Fibroblast of gingiva (primary cell): Measurements from ENCODE around the gene SLC35A4.

Experiments used
- DNase-seq: peaks from one replicate; pipeline ENCODE4 v3.0.0-alpha.2; 2011; ENCODE audit warnings: low read depth

SLC35A4 gene, protein sequence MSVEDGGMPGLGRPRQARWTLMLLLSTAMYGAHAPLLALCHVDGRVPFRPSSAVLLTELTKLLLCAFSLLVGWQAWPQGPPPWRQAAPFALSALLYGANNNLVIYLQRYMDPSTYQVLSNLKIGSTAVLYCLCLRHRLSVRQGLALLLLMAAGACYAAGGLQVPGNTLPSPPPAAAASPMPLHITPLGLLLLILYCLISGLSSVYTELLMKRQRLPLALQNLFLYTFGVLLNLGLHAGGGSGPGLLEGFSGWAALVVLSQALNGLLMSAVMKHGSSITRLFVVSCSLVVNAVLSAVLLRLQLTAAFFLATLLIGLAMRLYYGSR

DNA sequence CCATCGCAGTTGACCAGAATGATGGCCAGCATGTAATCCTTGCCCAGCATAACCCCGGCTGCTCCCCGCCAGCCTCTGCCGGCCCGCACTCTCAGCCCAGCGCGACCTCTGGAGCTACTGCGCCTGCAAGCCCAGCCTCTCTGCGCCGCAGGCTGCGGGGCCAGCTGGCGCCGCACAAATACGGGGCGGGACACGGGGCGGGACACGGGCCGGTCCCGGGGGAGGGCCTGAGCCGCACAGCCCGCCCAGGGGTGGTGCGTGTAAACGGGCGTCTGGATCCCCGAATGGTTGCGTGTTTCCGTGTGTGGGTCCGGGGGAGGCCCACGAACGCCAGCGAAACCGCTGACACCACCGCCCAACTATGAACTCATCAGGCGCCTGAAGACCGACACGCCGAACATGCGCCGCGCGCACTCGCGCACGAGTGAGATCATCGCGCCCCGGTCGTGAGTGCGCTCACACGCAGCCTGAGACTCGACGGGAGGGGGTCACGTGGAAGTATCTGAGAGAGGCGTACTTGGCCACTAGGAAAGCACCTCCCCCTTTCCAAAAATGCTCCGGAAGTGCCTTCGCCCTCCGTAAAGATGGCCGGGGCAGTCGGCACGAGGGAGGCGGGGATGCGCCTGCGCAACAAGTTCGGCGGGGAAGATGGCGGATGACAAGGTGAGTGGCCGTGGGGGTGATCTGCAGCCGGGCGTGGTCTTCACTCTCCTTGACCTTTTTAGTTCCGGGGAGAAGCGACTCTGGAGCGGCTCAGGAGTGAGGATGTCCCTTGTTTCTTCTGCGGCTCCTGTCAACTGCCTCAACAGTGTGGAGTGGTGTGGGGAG, at the start of gene SLC35A4, which contains the start of gene APBB3:
Gene SLC35A4, plus strand, starts transcription at position 633 of the 828 bp plus-strand sequence. CDS start 2,342 bp downstream, outside the sequence.
Gene APBB3, minus strand, starts transcription at position 403 of the 828 bp plus-strand sequence. Its CDS starts 353 bp downstream, at position 50.
- peak; percentile 100 for DNase-seq

DNA sequence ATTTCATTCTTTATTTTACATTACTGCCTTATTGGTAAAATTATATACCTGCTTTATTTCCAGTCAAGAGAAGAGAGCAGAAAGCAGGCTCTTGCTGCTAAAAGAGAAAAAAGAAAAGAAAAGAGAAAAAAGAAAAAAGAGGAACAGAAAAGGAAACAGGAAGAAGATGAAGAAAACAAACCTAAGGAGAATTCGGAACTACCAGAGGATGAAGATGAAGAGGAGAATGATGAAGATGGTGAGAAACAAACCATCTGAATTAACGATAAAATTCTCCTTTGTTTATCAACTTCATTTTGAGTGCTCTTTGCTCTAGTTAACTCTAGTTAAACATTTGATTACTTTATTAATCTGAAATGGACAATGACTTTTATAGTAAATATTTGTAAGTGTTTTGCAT, 40.6 kb upstream of the SLC35A4 start:
- DNase-seq: no peak

DNA sequence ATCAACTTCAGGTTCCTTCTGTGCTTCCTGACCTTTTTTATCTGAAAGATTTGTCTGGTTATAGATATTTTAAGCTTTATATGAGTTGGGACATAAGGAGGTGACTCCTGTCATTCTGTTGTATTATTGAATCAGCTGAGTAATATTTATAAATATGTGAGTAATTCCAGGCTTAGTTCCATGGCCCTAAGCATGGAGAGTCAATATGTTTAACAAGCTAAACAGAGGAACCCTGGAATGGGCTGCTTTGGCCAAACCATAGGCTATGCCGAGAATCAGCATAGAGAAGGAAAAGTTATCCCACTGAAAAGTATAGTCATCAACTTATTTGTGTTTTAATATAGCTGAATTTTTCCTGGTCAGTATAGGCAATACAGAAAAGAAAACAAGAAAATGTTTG, 24.4 kb upstream of the SLC35A4 start:
- DNase-seq: no peak

DNA sequence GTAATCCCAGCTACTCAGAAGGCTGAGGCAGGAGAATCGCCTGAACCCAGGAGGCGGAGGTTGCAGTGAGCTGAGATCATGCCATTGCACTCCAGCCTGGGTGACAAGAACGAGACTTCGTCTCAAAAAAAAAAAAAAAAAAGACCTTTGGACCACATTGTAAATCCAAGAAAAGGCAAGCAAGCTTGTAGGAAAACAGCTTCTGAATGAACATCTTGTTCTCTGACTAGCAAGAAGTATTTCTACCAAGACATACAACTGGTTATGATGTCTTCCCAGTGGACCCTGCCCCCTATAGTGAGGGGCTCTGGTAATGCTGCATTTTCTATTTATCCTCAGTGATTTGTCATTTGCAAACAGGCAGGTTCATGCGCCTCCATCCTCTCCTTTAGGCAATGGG, 21.7 kb upstream of the SLC35A4 start:
- DNase-seq: no peak

DNA sequence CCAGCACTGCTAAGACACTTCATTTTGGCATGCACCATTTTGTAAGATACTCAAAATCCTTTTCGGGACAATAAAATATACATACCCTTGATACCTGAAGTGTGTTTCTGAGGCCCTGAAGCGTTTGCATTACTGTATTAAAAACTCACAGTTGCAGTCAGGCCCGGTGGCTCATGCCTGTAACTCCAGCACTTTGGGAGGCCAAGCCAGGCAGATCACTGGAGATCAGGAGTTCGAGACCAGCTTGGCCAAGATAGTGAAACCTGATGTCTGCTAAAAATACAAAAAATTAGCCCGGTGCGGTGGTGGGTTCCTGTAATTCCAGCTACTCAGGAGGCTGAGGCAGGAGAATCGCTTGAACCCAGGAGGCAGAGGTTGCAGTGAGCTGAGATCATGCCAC, 19.6 kb upstream of the SLC35A4 start:
- no peak for DNase-seq

DNA sequence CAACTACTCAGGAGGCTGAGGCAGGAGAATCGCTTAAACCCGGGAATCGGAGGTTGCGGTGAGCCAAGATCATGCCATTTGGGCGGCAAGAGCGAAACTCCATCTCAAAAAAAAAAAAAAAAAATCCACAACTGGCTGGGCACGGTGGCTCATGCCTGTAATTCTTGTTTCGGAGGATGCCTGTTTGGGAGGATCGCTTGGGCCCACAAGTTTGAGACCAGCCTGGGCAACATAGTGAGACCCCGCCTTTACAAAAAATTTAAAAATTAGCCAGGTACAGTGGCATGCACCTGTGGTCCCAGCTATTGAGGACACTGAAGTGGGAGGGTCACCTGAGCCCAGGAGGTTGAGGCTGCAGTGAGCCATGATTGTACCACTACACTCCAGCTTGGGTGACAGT, 19.0 kb upstream of the SLC35A4 start:
- DNase-seq: no peak

DNA sequence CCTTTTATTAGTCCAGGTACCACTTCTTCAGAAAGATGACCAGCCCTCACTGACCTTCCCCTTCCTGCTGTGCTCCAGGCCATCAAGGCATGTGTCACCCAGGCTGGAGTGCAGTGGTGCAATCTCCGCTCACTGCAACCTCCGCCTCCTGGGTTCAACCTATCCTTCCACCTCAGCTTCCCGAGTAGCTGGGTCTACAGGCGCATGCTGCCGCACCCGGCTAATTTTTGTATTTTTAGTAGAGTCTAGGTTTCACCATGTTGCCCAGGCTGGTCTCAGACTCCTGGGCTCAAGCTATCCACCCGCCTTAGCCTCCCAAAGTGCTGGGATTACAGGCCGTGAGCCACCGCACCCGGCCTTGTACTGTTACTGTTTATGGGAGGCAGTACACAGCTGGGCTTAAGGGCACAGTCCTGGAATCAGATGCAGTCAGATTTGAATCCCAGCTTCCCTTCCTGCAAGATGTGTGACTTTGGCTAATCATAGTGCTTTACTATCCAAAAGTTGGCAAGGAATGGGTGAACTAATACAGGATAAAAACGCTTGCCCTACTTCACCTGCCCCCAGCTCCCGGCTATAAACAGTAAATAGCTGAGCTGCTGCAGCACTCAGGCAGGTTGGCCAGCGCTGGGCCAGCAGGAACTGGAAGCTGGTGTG, 17.6 kb upstream of the SLC35A4 start:
- DNase-seq: no peak

DNA sequence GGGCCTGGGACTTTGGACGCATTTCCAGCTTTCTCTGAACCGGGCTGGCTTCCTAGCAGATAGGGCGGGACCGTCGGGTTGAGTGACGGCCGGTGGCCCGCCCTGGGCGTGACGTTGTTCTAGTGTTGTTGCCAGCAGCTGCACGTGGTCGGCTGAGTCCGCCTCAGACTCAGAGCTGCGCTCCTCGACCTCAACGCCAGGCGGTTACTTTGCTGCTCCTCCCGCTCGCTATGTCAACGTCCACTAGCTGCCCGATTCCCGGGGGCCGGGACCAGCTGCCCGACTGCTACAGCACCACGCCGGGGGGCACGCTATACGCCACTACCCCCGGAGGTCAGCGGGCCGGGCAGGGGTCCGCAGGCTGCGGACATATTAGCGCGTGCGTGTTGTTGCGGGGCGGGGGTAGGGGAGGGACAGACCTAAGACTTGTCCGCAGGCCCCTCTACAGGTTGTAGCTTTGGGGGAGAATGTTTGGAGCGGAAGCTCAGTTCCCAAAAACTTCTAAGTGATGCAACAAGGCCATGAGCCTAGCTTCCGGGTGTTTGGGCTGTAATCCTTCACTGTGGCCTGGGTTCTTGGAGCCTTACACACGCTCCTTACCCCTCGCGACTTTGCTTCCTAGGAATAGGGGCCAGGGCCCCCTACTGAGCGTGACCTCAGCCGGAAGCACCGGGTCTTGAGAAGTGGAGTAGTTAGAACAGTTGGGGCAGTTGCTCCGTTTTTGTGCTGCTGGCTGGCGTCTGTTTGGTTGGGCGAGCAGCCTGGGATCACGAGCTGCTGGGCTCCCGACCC, 16.9 kb upstream of the SLC35A4 start, which contains the start of gene EIF4EBP3:
Gene EIF4EBP3, plus strand, starts transcription at position 155 of the 792 bp plus-strand sequence. Its CDS starts 76 bp downstream, at position 231.
- peak; percentile 96 for DNase-seq

DNA sequence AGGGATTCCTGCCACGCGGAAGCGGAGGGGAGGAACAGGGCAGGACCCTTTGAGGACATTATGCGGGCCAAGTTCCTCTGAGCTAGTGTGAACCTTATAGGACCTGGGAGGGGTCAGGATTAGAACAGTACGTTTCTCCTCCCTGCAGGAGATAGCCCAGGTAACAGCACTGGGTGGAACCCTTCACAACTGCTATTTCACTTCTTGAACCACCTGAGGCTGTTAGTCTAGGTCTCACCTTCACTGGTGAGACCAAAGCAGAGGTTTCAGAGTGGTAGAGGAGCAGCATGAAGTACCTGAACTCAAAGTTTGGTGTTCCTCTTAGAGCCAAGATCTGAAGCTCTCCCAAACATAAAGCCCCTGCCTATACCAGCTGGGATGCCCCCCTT, 16.3 kb upstream of the SLC35A4 start:
- no peak for DNase-seq

DNA sequence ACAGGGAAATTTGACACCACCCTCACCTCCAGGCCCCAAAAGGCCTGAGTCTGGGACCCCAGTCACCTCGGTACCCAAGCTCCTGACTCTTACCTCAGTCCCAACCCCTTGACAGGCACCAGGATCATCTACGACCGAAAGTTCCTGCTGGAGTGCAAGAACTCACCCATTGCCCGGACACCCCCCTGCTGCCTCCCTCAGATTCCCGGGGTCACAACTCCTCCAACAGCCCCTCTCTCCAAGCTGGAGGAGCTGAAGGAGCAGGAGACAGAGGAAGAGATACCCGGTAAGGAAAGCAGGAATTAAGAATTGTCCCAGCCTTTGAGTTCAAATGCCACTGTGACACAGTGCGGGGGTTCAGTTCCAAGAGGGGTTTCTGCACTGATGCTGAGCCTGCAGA, 15.8 kb upstream of the SLC35A4 start:
- DNase-seq: no peak

DNA sequence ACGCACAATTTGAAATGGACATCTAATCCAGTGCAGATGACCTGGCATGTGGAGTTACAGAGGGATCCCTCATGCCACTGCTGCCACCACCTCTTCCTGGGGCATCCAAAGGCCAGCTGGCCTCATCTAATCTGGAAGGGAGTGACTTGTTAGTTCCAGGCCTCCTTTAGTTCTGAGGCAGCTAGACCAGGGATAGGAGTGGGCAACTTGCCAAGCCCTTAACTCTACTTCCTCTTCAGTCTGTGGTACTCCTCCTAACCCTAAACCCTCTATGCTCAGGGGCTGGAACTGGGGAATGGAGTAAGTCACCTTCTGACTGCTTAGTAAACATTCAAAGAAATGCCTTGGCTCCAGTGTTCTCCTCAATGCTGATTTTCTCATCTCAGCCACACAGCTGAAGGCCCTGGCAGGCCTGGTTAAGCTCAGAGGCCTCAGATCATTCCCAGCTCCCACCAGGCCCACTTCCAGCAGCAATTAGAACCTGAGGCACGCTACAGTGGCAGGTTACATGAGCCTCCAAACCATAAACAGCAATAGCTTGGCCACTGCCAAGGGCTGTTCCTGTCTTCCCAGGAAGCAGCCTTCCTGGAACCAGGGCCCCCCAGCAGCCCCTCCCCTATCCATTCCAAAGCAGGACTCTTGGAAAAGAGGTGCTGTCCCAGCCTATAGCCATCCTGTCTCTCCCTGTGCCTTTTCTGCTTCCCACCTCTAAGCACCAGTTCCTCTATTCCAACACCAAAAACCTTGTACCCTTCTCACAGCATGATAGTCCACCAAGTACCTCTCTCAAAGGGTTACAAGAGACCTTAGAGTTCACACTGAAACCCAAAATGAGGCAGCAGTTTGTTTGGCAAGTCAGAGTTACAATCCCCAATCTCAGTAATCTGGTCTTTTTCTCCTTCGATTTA, 15.1 kb upstream of the SLC35A4 start:
- peak; percentile 38 for DNase-seq

DNA sequence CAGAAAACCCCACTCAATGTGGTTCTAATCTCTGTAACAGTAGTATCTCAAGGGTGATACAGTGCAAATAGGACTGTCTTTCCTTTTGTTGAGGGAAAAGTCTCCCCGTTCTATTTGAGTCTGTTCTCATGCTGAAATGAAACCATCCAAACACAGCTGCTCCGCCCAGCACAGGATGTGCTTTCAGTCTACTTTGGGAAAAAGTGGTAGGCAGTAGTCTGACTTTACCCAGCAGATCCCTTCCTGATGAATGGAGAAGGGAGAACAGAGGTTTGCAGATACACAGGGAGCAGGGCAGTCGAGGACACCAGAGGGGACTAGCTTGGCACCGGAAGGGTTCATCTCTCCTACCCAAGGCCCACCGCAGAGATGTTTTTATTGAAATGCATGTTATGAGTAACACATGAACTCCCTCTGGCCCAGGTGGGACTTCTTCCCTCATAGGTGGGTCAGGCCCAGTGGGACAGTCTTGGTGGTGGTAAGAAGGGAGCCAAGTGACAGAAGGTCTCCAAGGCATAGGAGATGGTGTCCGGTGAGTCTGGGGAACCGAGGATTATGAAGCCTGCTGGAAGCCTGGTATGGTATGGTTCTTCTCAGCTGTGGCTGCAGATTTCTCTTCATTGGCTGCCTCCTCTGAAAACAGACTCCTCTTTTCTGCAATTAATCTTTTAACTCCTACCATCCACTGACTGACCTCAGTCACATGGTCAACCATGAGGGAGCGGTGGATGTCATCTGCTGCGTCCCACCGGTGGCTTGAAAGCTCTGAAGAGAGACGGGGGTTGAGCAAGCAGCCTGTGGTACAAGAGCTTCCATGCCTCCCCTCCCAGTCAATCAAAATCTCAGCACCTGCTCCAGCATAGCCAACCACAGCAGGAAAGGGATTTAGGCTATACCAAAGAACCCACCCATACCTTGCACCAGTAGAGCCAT, 14.2 kb upstream of the SLC35A4 start:
- no peak for DNase-seq

DNA sequence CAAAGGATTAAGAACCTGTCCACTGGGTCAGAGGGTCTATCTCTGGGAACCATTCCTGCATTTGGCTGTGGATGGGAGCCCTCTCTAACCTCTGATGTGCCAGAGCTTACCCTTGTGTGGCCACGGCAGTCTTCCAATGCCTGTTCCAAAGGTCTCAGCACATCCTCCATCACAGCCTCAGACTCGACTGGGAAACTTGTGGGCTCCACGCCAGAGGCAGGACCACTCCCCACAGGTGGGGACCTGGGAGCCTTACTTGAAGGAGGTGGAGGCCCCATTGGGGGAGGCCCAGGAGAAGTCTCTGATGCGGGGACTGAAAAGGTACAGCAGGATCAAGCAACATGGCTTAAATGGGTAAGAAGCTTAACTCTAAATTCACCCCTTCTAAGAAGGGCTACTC, 12.8 kb upstream of the SLC35A4 start:
- DNase-seq: no peak

DNA sequence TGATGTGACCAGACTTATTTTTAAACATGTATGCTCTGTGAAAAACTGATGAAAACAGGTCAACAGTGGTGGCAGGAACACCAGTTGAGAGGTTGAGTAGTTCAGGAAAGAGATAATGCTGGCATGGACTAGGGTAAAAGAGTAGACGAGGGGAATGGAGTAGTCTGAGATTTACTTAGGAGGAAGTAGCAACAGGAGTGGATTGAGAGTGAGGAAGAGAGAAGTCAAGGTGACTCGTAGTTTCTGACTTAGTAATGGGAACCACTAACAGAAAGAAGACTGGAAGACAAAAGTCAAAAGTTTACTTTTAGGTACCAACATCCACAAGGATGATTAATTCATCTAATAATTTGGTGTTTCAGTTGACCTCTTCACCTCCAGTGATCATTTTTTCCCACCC, 11.0 kb upstream of the SLC35A4 start:
- DNase-seq: no peak

DNA sequence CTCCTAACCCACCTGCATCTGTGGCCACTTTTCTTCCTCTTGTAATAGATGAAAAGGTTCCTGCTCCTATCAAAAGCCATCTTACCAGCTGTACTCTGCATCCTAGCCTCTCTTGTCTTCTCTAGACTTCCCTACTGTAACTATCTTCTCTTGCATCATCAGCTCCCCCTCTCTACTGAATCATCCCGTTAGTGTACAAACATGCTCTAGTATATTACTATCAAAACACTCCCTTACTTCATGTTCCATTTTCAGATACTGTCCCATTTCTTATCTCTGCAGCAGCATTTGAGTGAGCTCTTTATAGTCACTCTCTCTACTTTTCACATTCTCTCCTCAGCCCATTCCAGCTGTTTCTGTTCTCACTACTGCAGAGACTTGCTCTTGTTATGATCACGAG, 10.2 kb upstream of the SLC35A4 start:
- DNase-seq: peak; percentile 48

DNA sequence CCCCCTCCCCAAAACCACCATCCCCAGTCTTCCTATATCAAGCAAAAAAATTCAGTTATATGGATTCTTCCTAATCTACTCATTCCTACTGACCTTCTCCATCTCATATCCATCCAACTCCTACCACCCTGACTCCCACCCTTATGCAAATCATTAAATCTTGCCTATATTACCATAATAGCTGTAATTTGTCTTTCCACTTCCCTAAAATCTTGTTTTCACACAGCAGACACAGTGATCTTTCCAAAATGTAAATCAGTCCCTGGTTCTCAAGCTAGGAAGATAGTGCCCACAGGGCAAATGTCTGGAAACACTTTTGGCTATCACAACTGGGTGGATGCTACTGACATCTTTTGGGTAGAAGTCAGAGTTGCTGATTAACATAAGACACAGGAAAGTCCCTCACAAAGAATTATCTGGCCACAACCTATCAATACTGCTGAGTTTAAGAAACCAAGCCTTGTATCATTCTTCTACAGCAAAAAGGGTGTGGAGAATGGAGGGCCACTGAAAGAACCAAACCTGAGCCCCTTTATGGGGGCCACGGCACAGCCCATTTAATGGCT, 8.8 kb upstream of the SLC35A4 start:
- DNase-seq: no peak

DNA sequence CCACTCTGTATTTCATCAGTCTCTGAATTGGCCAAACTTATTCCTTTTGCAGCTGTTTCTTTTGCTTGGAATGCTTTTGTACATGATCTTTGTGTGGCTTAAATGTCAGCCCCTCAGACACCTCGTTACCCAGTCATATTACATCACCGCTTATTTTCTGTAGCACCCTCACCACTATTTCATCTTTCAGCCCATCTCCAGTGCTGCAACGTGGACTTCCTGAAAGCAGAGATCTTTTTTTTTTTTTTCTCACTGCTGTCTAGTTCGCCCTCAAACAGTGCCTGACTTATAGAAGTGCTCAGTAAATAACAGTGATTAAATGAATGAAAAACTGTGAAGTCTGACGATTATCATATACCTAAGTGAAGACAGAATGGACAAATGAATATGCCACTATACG, 8.2 kb upstream of the SLC35A4 start:
- peak; percentile 34 for DNase-seq

DNA sequence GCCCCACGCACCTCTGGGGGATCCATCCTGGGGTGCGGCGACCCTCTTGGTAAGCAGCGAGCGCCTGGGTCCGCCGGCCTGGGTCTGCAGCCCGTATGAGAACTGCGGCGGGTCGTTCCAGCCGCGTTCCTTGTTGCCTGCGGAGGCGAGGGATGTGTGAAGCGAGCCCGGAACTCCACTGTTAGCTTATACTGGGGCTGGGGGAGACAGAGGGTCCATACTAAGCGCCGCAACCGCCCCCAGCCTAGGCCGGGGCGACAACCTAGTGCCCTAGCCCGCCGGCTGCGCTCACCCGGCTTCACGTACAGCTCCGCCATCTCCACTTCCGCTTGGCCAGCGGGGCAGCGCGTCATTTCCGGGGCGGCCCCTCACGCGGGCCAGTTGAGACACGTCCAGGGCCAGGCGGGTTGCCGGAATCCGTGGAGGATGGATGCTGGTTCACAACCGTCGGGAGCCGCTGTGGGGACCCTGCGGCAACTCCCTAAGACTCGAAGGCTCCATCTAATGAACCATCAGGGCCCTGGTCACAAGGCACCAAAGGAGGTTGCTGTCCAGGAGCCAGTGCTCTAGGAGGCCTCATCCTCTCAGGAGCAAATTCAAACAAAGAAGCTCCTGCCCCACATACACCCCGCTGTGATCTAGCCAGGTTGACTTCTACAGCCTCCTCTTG, 7.4 kb upstream of the SLC35A4 start, which contains the start of gene SRA1:
Gene SRA1, minus strand, starts transcription at position 338 of the 670 bp plus-strand sequence. Its CDS starts 21 bp downstream, at position 317.
- DNase-seq: peak; percentile 86
